HG03108 (cell line): ENCODE results near the gene ZNF586.
A peak's percentile ranks its signal among the peaks of the same experiment; 100 is the strongest.
"Not testable (repeated sequence)": the region's sequence is repeated elsewhere in the genome, so short reads cannot be mapped to it uniquely, and the experiment has no call there.

ENCODE experiments used
- ATAC-seq: cut with Tn5 transposase; IDR thresholded peaks from one replicate; pipeline ENCODE4 v1.9.1; 2021; ENCODE audit warnings: moderate library complexity; ENCODE audit not compliant: unreplicated experiment

ZNF586 gene

DNA sequence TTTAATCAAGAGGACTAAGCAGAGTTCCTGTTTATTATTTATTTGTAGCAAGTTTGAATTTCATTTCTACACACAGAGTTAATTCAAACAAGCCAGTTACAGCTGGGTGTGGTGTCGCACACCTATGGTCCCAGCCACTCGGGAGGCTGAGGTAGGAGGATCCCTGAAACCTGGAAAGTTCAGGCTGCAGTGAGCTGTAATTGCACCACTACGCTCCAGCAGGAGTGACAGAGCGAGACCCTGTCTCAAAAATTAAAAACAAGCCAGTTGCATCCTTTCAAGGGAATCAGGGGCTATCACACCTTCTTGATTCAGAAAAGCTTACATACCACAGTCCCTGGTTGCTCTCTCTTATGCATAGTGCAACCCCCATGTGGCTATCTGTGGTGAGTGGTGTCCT lies 19.8 kb downstream of the ZNF586 start:
- ATAC-seq, result no peak

DNA sequence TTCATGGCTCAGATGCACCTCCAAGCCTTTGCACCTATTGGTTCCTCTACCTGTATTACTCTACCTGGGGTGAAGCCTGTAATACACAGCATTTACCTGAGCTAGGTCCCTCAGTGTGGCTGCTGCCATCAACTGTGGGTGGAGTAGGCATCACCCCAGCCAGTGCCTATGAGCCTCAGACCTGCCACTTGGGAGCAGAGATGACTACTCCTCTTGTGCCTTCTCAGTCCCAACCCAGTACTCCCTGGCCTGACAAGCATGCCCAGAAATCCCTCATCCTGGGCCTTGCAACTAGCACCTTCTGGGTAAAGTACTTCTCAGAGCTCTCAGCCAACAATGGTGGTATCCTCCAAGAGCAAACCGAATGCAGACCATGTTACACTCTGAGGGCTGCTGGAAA lies 27.1 kb downstream of the ZNF586 start:
- not testable (repeated sequence) for ATAC-seq

DNA sequence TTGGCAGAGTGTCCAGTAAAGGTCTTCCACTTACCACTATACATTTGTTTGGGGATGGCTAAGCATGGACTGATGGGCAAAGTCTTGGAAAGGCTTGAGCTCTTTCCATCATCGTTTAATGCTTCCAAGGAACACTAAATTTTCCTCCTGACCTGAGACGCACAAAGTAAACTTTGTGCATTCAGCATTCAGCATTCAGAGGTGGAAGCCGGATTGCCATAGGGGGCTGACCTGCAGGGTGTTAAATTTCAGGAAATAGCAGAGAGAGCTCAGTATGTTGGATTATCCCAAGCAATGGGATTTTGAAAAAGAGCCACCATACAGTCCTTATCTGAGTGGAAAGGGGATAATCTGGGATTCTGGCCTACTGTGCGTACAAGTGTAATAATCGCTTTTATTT lies 31.2 kb downstream of the ZNF586 start:
- ATAC-seq, result no peak

DNA sequence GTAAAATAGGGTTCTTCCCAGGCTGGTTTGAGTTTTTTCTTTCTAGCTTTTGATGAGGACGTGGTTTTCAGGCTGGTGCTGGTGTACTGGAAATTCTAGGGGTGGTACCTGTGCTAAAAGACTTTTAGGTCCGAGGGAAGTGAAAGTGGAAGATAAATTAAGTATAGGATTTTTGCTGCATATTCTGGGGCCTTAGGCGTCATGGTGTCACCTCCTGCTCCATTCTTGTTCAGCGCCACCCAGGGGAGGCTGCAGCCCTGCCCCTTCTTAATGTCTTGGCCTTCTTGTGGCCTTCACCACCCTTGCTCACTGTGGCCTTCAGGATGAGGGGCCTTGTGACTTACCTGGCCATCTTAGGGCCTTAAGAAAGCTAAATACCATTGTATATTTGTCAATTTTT lies 32.8 kb downstream of the ZNF586 start:
- no peak for ATAC-seq

DNA sequence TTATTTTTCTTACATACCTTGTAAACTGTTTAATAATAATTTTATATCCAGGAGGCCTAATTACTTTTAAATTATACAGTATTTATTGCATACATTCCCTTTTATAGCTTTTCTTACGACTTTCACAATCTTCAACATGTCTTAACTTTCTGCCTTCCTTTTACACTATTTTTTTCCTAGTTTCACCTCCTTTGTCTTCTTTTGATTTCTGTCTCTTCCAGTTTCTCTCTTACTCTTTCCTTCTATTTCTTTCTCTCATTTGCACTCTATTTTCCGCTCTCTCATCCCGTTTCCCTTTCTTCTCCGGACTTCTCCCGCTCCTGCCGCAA lies 33.8 kb downstream of the ZNF586 start:
- no peak for ATAC-seq

DNA sequence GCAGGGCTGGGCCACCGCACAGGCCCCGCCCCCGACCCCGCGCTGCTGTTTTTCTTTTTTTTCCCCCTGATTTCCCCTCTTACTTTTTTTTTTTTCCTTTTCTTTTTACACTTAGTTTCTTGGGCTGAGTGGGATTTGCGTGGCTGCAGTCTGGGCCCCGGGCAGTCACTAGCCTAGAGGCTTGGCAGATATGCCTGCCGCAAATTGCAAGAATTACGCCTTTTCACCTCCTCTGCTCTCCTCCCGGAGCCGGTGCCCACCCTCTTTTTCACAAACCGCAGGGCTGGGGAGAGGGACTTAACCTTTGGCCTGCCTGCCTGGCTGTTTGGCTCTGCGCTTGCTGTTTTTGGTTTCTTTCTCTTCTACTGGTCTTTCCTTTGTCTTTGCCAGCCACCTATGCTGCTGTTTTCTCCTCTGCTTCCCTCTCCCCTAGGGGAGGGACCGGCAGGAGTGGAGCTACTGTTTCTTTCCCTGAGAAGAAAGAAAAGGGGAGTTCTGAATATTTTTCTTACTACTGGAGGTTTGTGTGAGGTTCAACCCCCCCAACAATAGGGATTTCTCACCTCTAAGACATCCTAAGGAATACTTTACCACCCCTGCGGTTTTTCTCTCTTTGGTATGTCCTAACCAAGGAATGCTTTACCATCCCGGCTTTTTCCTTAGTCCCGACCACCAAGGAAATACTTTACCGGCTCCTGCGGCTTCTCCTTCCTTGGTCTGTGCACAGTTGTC lies 34.3 kb downstream of the ZNF586 start:
- no peak for ATAC-seq

DNA sequence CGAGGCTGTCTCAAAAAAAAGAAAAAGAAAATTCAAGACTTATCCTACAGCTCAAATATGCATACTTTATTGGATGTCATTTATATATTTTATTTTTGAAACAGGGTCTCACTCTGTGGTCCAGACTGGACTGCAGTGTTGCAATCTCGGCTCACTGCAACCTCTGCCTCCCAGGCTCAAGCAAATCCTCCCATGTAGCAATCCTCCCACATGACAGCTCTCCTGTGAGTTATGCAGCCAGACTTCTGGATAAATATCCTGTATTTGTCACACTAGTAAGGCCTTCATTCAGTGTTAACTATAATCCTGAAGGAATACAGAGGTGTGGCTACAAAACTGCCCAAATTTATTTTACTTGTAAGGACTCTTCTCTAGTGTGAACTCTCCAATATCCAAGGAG lies 38.1 kb downstream of the ZNF586 start:
- ATAC-seq, result no peak

DNA sequence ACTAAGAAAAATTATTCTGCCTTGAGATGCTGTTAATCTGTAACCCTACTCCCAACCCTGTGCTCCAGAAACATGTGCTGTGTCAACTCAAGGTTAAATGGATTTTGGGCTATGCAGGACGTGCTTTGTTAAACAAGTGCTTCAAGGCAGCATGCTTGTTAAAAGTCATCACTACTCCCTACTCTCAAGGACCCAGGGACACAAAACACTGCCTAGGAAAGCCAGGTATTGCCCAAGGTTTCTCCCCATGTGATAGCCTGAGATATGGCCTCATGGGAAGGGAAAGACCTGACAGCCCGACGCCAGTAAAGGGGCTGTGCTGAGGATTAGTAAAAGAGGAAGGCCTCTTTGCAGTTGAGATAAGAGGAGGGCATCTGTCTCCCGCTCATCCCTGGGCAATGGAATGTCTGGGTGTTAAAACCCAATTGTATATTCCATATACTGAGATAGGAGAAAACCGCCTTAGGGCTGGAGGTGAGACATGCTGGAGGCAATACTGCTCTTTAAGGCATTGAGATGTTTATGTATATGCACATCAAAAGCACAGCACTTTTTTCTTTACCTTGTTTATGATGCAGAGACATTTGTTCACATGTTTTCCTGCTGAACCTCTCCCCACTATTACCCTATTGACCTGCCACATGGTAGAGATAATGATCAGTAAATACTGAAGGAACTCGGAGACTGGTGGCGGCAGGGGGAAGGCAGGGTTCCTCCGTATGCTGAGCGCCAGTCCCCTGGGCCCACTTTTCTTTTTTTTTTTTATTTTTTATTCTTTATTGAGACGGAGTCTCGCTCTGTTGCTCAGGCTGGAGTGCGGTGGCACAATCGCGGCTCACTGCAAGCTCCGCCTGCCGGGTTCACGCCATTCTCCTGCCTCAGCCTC lies 41.2 kb downstream of the ZNF586 start:
- ATAC-seq, result not testable (repeated sequence)

DNA sequence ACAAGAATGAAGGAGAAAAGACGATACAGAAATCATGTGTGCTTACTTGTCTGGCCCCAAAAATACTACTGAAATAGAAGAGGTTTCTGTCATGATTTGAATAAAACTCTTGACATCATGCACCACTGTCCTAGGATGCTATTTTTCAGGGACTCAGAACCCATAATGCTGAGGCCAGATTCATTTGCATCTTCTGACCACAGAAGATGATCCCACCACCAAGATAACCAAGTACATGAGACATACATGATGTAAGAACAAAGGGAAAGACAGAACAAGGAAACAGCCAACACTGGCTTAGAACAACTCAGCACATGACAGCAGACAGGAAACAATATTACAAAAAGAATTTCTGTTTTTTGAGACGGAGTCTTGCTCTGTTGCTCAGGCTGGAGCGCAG lies 42.8 kb downstream of the ZNF586 start:
- ATAC-seq, result no peak

DNA sequence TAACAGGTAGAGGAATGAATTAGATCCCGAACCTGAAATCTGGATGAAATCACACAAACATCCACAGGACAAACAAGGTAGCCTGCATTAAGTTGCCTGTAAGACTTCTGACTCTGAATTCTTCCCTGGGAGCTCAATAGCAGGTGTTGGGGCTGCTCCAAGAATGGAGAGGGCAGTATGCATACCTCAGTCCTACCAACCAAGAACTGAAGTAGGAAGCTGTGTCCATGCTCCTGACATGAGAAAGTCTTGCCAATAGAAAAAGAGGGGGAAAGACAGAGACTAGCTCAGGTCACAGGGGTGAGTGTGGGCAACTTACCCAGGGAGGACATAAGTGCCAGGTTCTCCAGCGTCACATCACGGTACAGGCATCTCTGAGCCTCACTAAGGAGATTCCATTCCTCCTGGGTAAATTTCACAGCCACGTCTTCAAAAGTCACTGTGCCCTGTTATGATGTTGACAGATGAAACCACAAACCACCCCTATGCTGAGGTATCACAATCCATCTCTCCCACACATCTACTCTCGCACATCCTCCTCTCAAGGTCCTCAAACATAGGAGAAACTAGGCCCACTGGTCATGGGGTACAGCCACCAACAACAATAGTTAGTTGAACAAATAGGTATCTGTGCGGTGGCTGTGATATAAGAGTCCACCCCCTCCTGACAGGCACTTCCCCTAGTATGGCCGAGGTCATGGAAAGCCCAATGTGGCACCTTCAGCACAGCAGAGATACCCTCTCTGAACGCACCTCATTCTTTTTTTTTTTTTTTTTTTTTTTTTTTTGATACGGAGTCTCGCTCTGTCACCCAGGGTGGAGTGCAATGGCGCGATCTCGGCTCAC lies 43.7 kb downstream of the ZNF586 start:
- ATAC-seq, result not testable (repeated sequence)

DNA sequence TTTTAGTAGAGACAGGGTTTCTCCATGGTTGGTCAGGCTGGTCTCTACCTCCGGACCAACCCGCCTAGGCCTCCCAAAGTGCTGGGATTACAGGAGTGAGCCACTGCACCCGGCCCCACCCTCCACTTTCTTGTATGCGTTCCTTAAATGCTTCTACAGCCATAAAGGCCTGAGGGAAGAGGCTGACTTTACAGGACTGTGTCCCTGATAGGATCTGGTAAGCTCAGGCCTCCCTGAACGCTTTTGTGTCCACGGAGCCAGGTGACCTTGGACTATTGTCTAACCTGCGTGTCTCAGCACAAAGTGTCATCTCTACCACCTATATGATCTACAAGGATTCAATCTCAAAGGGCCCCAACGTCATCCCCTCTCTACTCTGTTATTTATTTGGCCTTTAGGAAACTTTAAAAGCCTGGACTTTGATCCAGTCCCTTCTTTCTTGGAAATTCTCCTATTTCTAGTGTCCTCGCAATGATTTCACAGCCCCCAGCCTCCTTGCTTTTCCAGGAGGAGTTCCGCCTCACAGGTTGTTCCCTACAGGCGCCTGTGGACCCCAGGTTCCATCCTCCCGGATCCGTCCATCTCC lies 44.5 kb downstream of the ZNF586 start:
- no peak for ATAC-seq

DNA sequence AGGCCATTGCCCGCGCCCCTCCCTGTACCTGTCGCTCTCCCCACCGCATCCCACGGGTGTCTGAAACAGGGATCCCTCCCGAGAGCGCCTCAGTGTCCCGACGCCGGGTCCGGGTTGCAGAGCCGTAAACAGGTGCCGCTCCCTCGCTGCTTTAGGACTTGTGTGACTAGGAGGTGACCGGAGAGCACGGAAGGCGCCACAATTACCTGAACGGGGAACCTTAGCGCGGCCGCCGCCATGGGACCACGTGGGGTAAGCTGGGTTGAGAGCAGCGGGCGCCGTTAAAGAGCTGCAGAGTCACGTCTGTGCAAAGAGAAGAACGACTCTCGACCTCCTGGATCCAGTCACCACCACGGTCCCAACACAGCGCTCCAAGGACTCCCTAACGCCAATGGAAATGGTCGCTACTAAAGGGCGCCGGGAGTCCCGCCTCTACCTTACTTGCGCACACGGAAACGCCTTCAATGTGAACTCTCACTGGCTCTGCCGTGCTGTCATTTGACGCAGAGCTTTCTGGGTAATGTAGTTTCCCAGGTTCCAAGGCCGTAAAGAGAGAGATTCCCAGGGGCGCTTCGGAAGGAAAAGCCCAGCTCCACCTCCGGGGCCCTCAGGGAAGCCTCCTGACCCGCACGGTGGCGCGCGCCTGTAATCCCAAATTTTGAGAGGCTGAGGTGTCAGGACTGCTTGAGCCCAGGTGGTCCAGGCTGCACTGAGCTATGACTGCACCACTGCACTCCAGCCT lies 45.2 kb downstream of the ZNF586 start, which contains the start of gene ZNF552:
Gene ZNF552 (minus strand): TSS at position 409 of the 742 bp plus-strand sequence. CDS start 170 bp downstream, at position 239.
- ATAC-seq, result peak; percentile 64

DNA sequence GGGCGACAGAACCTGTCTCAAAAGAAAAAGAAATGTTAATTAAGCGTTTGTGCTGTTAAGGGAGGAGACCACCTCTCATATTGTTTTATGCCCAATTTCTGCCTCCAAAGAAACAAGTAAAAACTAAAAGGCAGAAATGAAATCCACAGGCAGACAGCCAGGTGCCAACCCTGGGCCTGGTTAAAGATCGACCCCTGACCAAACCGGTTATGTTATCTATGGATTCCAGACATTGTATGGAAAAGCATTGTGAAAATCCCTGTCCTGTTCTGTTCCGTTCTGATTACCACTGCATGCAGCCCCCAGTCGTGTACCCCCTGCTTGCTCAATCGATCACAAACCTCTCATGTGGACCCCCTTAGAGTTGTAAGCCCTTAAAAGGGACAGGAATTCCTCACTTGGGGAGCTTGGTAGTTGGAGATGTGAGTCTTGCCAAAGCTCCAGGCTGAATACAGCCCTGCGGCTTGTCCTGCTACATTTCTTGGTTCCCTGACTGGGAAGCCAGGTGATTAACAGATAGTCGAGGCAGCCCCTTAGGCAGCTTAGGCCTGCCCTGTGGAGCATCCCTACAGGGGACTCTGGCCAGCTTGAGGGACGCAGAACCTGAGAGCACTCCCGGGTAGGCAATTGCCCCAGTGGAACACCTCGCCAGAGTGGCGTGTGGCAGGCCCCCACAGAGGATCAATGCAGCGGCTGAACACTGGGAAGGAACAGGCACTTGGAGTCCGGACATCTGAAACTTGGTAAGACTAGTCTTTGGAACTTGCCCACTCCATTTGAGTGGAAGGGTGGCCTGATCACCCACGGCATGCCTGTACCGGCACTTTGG lies 46.0 kb downstream of the ZNF586 start:
- ATAC-seq, result no peak

DNA sequence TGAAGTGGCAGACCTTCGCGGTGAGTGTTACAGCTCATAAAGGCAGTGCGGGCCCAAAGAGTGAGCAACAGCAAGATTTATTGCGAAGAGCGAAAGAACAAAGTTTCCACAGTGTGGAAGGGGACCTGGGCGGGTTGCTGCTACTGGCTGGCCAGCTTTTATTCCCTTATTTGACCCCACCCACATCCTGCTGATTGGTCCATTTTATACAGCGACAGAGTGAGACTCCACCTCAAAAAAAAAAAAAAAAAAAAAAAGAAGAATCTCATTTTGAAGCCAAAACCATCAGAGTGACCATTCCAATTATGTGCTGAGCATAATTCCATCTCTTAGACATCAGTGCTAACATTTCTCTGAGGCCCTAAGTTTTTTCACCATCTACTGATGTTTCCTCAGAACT lies 47.2 kb downstream of the ZNF586 start:
- ATAC-seq, result no peak

DNA sequence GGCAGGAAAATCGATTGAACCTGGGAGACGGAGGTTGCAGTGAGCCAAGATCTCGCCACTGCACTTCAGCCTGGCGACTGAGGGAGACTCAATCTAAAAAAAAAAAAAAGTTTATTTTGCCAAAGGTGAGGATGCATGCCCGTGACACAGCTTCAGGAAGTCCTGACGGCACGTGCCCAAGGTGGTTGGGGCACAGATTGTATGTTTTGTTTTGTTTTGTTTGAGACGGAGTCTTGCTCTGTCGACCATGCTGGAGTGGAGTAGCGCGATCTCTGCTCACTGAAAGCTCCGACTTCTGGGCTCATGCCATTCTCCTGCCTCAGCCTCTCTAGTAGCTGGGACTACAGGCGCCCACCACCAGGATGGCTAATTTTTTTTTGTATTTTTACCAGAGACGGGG lies 48.5 kb downstream of the ZNF586 start:
- no peak for ATAC-seq

DNA sequence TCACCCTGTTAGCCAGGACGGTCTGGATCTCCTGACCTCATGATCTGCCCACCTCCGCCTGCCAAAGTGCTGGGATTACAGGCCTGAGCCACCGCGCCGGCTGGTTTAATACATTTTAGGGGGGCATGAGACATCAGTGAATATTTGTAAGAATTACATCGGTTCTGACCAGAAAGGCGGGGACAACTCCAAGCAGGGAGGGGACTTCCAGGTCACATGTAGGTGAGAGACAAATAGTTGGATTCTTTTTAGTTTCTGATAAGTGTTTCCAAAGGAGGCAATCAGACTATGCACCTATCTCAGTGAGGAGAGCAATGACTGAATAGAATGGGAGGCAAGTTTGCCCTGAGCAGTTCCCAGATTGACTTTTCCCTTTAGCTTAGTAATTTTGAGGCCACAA lies 48.9 kb downstream of the ZNF586 start:
- ATAC-seq, result no peak

DNA sequence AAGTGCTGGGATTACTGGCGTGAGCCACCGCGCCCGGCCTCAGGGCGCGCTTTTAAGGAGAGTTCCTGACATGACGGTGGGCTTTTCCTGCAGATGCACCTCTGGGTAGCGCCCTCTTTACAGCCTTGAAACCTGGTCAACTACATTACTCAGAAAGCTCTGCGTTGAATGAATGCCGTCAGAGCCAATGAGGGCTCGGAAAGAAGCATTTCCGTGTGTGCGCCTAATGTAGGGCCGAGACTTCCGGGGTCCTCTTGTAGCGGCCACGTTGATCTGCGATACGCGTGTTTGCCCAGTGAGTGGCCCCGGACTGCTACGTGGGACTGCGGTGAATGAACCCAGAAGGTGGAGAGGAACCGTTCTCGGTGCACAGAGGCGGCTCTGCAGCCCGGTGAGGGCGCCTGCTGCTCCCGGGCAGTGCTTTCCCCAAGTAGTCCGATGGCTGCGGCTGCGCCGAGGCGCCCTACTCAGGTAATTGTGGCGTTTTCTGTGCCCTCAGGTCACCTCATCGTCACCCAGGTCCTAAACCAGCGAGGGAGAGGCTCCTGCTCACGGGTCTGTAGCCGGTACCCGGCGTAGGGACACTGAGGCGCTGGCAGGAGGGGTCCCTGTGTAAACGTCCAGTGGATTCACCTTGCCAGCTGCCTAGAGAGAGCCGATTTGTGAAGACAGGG lies 50.1 kb downstream of the ZNF586 start:
- peak; percentile 92 for ATAC-seq

DNA sequence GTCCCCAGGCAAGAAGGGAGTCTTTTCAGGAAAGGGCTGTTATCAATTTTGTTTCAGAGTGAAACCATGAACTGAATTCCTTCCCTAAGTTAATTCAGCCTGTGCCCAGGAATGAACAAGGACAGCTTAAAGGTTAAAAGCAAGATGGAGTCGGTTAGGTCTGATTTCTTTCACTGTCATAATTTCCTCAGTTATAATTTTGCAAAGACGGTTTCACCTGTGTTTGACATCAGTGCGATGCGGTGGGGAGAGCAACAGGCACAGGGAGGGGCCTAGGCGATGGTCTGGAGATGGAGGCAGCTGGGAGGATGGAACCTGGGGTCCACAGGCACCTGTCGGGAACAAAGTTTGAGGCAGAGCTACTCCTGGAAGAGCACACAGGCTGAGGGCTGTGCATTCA lies 51.1 kb downstream of the ZNF586 start:
- no peak for ATAC-seq

DNA sequence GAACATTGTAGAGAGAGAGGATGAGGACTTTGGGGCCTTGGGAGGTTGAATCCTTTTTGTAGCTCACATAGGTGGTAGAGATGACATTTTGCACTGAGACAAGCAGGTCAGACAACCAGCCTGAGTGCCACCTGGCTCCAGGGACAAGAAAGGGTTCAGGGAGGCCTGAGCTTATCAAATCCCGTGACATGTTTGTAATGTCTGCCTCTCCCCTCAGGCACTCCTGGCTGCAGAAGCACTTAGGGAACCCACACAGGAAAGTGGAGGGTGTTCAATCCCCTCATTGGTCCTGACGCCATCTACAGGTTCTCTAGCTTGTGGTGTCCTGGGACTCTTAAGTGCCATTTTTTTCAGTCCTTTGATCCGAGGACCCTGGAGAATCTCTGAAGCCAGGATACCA lies 51.6 kb downstream of the ZNF586 start:
- not testable (repeated sequence) for ATAC-seq
